Measurements from ENCODE around the gene RARB.

The RARB gene

DNA sequence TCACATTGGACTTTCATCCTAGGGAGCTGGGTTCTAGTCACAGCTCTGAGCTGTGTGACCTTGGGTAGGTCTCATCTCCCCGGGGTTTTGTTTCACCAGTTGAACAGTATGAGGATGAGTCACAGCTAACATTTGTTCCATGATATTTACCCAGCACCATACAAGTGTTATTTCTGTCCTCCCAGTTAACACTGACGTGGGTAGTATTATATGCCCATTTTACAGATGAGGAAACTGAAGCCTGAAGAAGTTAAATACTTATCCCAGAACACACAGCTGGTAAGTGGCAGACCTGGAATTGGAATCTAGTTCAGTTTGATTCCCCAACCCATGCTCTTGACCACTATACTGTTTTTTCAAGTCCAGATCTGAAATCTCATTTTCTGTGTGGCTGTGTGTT is 908 bp upstream of the RARB start:
- no peak overlapping the region for H3K27ac ChIP-seq
- peak overlapping the region; percentile 78 for H3K4me3 ChIP-seq
- DNase-seq (ENCODE audit: low read depth, low spot score) = no peak
- no peaks in the 10 kb centered on the region for H3K36me3 ChIP-seq (ENCODE audit: insufficient read depth, low read length)
- H3K9ac ChIP-seq (ENCODE audit: insufficient read length) = no peak overlapping the region
- H3K9me3 ChIP-seq (ENCODE audit: low read depth, low read length) = no peaks in the 10 kb centered on the region
- no peak for TF ChIP-seq EZH2 (IDR thresholded peaks at IDR 0.05)
- no peak for TF ChIP-seq POLR2AphosphoS5 (IDR thresholded peaks at IDR 0.05; ENCODE audit: borderline replicate concordance, low read depth, low read length)
- no peak for TF ChIP-seq FOXP2 (optimal IDR thresholded peaks at IDR 0.05; ENCODE audit: control extremely low read depth, extremely low read length, insufficient read depth)

- Histone ChIP-seq H3K27ac (no peak overlapping the region), H3K9me3 (ENCODE audit: low read depth, low read length) (no peaks in the 10 kb centered on the region), H3K9ac (ENCODE audit: insufficient read length) (peak overlapping the region; percentile 37), H3K36me3 (ENCODE audit: insufficient read depth, low read length) (no peaks in the 10 kb centered on the region), H3K4me3 (peak overlapping the region; percentile 78)
- TF ChIP-seq POLR2AphosphoS5 (IDR thresholded peaks at IDR 0.05; ENCODE audit: borderline replicate concordance, low read depth, low read length) = no peak
- no peak for TF ChIP-seq FOXP2 (optimal IDR thresholded peaks at IDR 0.05; ENCODE audit: control extremely low read depth, extremely low read length, insufficient read depth)
- no peak for TF ChIP-seq EZH2 (IDR thresholded peaks at IDR 0.05)
- no peak for DNase-seq (ENCODE audit: low read depth, low spot score)
Measured at GRCh38 chr3:25427563-25427941, 511 bp upstream of the RARB start.

- H3K9ac ChIP-seq (ENCODE audit: insufficient read length) = no peak overlapping the region
- DNase-seq (ENCODE audit: low read depth, low spot score) = no peak
- peak overlapping the region; percentile 78 for H3K4me3 ChIP-seq
- H3K27ac ChIP-seq = no peak overlapping the region
- no peaks in the 10 kb centered on the region for H3K9me3 ChIP-seq (ENCODE audit: low read depth, low read length)
- TF ChIP-seq POLR2AphosphoS5 (IDR thresholded peaks at IDR 0.05; ENCODE audit: borderline replicate concordance, low read depth, low read length) (no peak), FOXP2 (optimal IDR thresholded peaks at IDR 0.05; ENCODE audit: control extremely low read depth, extremely low read length, insufficient read depth) (no peak)
- no peaks in the 10 kb centered on the region for H3K36me3 ChIP-seq (ENCODE audit: insufficient read depth, low read length)
Measured at GRCh38 chr3:25428789-25429335, 799 bp downstream of the RARB start.

GRCh38 chr3:25429361-25430286 is 1.6 kb downstream of the RARB start:
- Histone ChIP-seq H3K9me3 (ENCODE audit: low read depth, low read length) (no peaks in the 10 kb centered on the region), H3K9ac (ENCODE audit: insufficient read length) (no peak overlapping the region), H3K4me3 (no peak overlapping the region), H3K27ac (no peak overlapping the region), H3K36me3 (ENCODE audit: insufficient read depth, low read length) (no peaks in the 10 kb centered on the region)
- TF ChIP-seq FOXP2 (optimal IDR thresholded peaks at IDR 0.05; ENCODE audit: control extremely low read depth, extremely low read length, insufficient read depth) = no peak
- TF ChIP-seq EZH2 (IDR thresholded peaks at IDR 0.05) = no peak
- TF ChIP-seq POLR2AphosphoS5 (IDR thresholded peaks at IDR 0.05; ENCODE audit: borderline replicate concordance, low read depth, low read length) = no peak
- no peak for DNase-seq (ENCODE audit: low read depth, low spot score)

- Histone ChIP-seq H3K9ac (ENCODE audit: insufficient read length) (no peak overlapping the region), H3K9me3 (ENCODE audit: low read depth, low read length) (no peaks in the 10 kb centered on the region), H3K27ac (no peak overlapping the region), H3K4me3 (no peak overlapping the region), H3K36me3 (ENCODE audit: insufficient read depth, low read length) (no peaks in the 10 kb centered on the region)
- TF ChIP-seq FOXP2 (optimal IDR thresholded peaks at IDR 0.05; ENCODE audit: control extremely low read depth, extremely low read length, insufficient read depth) (no peak), POLR2AphosphoS5 (IDR thresholded peaks at IDR 0.05; ENCODE audit: borderline replicate concordance, low read depth, low read length) (no peak), EZH2 (IDR thresholded peaks at IDR 0.05) (no peak)
- no peak for DNase-seq (ENCODE audit: low read depth, low spot score)
Measured at GRCh38 chr3:25430287-25430934, 2.3 kb downstream of the RARB start.

- Histone ChIP-seq H3K9ac (ENCODE audit: insufficient read length) (no peak overlapping the region), H3K4me3 (no peak overlapping the region), H3K36me3 (ENCODE audit: insufficient read depth, low read length) (no peaks in the 10 kb centered on the region), H3K9me3 (ENCODE audit: low read depth, low read length) (no peaks in the 10 kb centered on the region), H3K27ac (no peak overlapping the region)
- DNase-seq (ENCODE audit: low read depth, low spot score) = no peak
- TF ChIP-seq FOXP2 (optimal IDR thresholded peaks at IDR 0.05; ENCODE audit: control extremely low read depth, extremely low read length, insufficient read depth) (no peak), EZH2 (IDR thresholded peaks at IDR 0.05) (no peak), POLR2AphosphoS5 (IDR thresholded peaks at IDR 0.05; ENCODE audit: borderline replicate concordance, low read depth, low read length) (no peak)
Measured at GRCh38 chr3:25430935-25431770, 3.1 kb downstream of the RARB start.

GRCh38 chr3:25432176-25432720 is 4.2 kb downstream of the RARB start:
- TF ChIP-seq FOXP2 (optimal IDR thresholded peaks at IDR 0.05; ENCODE audit: control extremely low read depth, extremely low read length, insufficient read depth) = no peak
- no peak for TF ChIP-seq EZH2 (IDR thresholded peaks at IDR 0.05)
- no peak for TF ChIP-seq POLR2AphosphoS5 (IDR thresholded peaks at IDR 0.05; ENCODE audit: borderline replicate concordance, low read depth, low read length)
- Histone ChIP-seq H3K9me3 (ENCODE audit: low read depth, low read length) (no peaks in the 10 kb centered on the region), H3K9ac (ENCODE audit: insufficient read length) (no peak overlapping the region), H3K27ac (no peak overlapping the region), H3K36me3 (ENCODE audit: insufficient read depth, low read length) (no peaks in the 10 kb centered on the region), H3K4me3 (no peak overlapping the region)
- no peak for DNase-seq (ENCODE audit: low read depth, low spot score)
